SH-SY5Y (cell line): Measurements from ENCODE around the gene PLD5.

Source experiments
- GATA2 ChIP-seq: IDR thresholded peaks from 2 replicates; pipeline ENCODE4 v1.6.1; 2011; ENCODE audit warnings: mild to moderate bottlenecking, low read depth, low read length
- GATA3 ChIP-seq: IDR thresholded peaks from 2 replicates; pipeline ENCODE4 v1.6.1; 2011; ENCODE audit warnings: low read depth, mild to moderate bottlenecking, low read length, moderate library complexity

Gene PLD5

GRCh38 chr1:242241936-242242335 is 282.6 kb downstream of the PLD5 start:
- TF ChIP-seq GATA2 (no peak), GATA3 (no peak)

- TF ChIP-seq GATA2 (no peak), GATA3 (no peak)
Measured at GRCh38 chr1:242240691-242241090, 283.8 kb downstream of the PLD5 start.

DNA sequence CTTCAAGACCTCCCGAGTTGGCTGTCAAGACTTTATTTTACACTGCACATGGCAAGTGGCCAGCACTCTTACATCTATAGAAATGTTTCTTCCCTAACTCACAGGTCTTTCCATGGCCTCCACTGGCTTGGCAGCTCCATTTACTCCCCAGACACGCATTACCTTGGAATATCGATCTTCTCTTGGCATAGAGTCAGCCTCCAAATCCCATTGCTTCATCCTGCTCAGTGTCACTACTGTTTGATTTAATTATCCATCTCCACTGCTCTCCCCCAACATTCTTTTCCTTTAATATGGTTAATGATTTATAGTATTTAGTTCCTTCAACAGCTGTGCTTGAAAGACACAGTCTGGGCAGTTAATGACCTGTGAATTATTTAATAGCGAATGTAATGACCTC is 284.4 kb downstream of the PLD5 start:
- no peak for TF ChIP-seq GATA3
- TF ChIP-seq GATA2, result no peak

DNA sequence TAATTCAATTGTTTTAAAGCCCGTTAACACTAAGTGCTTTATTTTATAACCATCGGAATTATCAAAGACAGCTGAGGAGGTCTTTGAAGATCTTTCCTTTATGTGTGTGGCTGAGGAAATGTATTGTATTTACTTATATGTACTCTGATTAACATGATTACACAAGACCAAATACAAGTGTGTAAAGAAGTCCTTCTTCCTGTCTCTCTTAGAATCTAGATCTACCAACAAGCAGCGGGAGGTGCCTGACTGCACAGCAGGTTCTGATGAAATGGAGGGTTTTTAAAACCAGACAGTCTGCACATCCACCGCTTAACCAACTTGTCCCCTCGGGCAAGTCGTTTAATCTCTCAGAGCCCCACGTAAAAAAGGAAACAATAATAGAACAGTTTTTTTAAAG is 285.1 kb downstream of the PLD5 start:
- TF ChIP-seq GATA2, result no peak
- TF ChIP-seq GATA3, result no peak

DNA sequence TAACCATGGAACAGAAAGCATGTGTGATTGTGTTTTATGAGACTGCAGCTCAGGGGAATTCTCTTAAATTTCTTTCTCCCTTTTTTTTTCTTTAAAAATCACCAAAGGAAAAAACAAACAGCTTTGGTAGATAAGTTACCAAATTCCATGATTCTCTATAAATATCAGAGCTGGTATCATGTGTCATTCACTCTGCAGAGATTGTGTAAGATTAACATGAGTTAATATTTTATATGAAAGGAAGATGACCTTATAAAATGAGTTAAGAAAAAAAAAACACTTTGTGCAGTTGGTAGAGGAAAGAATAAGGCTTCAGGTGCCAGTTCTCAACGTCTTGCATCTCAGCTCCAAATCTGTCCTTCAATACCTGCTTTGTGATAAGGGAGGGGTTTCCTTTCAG is 287.4 kb downstream of the PLD5 start:
- no peak for TF ChIP-seq GATA3
- no peak for TF ChIP-seq GATA2

DNA sequence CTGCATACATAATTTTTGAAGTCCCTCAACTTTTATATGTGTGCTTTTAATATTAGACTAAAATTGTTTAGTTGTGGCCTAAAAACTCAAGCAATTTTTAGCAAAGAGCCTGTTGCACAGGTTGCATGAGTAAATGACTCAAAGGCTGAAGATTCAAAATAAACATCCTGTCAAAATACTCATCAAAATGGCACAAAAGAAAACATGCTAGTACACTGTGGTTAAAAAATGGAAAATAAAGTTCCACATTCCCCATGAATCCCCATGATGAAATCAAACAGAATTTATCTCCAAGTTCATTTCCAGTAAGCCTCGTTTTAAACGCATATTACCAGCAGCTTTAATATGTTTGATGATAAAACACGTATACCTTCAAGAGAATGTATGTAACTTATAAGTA is 295.5 kb downstream of the PLD5 start:
- no peak for TF ChIP-seq GATA2
- TF ChIP-seq GATA3, result no peak

DNA sequence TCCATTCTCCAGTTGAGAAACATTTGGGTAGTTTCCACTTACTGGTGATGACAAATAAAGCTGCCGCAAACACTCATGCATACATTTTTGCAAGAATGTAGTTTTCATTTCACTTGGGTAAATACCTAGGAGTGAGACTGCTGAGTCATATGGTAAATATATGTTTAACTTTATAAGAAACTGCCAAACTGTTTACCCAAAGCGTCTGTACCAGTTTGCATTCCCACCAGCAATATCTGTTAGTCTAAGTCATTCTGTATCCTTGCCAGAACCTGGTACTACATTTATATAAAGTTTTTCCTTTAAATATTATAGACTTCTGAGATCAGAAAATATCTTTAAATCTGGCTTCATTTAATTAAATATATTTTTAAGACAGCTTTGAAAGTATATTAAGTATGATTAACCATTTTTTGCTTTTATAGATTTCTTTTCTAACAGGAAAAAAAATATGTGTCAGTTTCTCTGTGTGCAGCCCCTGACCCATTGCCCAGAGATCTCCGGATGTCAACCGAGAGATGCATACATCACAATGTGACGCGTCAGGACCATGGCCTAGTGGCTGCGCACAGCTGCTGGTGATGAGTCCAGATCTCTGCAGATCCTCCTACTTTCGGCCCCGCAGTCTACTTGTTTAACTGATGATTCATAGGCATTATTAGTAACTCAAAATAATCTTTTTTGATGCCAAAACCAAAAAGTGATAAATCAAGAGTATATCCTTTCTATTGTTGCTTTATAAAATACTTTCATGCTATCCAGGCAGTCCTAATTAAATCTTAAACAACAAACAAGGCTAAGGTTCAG is 298.5 kb downstream of the PLD5 start:
- no peak for TF ChIP-seq GATA3
- TF ChIP-seq GATA2, result no peak

DNA sequence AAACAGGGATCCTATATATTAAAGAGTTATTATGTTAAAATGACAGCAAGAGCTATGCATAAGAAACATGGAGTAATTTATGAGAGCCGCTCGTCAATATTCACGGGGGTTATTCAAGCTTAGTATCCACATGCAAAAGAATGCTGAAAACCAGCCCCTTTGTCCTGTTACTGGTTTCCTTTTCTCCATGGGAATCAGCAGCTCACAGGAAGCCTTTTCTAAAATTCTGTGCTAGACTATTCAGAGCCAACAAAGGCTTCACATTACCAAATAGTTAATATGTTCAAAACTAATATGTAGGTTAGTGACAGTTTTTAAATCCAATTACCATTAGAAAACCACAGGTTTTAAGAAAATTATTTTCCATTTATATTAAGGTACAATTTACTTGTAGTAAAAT is 300.0 kb downstream of the PLD5 start:
- TF ChIP-seq GATA3 (no peak), GATA2 (no peak)

DNA sequence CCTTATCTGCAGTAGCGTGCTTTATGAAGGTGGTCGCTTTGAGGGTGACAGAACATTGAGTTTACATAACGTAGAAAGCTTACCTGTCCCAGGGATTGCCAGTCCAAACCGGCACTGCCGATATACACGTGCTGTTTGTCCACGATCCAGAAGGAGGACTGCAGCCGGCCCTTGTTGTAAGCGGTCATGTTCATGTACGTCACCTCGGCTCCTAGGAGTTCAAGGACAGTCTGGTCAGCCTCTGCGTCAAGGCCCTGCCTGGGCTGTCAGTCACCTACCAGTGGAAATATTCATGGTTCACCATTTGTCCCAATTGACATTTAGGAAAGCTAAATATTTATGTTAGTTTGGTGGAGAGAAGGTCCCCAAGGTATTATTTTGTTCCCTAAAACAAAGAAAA is 304.6 kb downstream of the PLD5 start:
- TF ChIP-seq GATA3 (no peak), GATA2 (no peak)

- TF ChIP-seq GATA3, result no peak
- TF ChIP-seq GATA2, result no peak
Measured at GRCh38 chr1:242219298-242219901, 305.1 kb downstream of the PLD5 start.

DNA sequence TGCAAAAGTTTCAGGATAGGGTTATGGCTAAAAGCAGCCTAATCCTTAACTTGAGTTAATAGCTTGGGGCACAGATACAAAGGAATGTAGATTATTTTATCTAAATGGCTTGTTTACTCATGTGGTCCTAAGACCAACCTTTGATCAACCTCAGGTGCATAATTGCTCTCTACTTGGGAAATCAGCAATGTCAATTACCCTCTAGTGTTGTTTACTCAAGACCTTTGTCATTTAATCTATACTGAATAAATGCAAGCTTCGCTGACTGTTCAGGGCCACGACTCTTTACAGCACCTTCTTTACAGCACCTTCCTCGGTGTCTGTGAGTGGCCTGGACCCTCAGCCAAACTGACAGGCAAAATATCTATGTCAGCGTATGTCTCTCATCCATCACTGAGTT is 308.1 kb downstream of the PLD5 start:
- no peak for TF ChIP-seq GATA2
- no peak for TF ChIP-seq GATA3

GRCh38 chr1:242212401-242212800 is 312.1 kb downstream of the PLD5 start:
- no peak for TF ChIP-seq GATA2
- no peak for TF ChIP-seq GATA3

DNA sequence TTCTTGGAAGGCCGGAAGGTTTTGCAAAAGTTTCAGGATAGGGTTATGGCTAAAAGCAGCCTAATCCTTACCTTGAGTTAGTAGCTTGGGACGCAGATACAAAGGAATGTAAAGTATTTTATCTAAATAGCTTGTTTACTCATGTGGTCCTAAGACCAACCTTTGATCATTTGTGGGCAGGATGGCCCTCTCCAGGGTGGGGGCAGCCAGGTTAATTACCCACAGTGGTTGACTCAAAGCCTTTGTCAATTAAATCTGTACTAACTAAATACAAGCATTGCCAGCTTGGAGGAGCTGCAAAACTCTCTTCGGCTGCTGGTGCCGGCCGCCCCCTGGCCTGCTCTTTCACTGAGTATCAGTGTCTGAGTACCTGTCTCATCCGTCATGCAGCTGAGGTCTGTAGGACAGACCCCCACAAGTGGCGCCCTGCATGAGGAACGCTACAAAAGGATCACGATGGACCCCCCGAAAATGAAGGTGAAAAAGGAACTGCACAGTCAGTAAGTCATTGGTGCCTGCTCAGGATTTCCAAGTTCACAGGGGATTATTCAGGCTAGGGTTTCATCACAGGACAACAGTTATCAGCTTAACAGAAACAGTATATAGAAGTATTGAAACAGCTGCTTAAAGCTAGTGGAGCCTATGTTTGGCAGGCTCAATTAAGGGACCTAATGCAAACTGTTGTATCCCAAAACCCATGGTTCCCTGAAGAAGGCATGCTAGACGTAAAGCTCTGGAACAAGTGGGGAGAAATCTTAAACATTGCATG is 313.1 kb downstream of the PLD5 start:
- no peak for TF ChIP-seq GATA3
- no peak for TF ChIP-seq GATA2

- TF ChIP-seq GATA3 (no peak), GATA2 (no peak)
Measured at GRCh38 chr1:242209063-242209462, 315.4 kb downstream of the PLD5 start.

DNA sequence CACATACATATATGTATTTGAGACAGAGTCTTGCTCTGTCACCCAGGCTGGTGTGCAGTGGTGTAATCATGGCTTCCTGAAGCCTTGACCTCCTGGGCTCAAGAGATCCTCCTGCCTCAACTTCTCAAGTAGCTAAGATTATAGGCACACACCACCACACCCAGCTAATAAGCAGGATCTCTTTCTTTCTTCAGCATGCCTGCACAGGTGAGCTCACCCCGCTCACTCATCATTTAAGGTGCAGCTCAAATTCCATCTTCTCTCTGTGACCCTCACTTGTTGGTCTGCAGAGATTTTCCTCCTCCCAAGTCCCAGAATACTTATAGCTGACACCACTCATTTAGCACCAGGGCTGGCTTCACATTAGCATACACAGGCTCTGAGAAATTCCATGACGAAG is 316.5 kb downstream of the PLD5 start:
- TF ChIP-seq GATA2 (no peak), GATA3 (no peak)
